ENCODE data around the gene ATRN. TPM values are rescaled to one million over a fixed set of nuclear protein-coding genes. Genes with fewer than 3 reads are reported as not detected.

ATRN gene
- total RNA-seq, 1 experiment from 2014 or later: 19.9 TPM

DNA sequence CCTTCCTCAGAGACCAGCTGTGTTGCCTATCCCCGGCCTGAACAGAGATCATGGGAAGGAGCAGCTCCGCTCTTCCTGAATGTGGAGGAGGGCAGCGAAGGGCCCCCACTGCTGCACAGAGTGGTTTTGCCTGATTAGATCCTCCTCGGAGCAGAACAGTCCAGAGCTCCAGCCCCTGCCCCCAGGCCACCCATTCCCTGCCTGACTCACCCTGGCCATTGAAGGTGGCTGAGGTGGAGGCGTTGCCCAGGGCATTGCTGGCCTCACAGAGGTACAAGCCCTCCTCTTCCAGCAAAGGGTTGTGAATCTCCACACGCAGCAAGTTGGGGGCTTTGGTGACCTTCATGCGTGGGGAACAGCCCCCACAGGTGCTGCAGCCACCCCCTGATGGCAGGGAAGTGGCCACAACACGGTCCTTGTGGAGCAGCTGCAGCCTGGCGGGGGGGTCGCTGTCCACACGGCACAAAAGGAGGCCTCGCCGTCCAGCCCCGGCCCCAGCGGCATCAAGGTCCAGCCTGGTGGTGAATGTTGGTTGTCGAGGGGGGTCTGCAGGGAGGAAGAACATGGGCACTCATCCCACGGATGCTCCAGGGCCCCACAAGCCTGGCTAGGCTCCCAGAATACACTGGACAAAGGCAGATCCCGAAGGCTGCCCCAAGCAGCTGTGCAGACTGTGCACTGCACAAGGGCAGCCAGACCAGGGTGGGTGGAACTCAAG lies 226.9 kb downstream of the ATRN start (continued):
- no peak for TF ChIP-seq IRF1 (CRISPR knock-in tag; IDR thresholded peaks at IDR 0.05)

- H3K4me1 Mint-ChIP-seq: no peaks in the 10 kb centered on the region
- ChIA-PET POLR2A (no interaction called here), CTCF (interaction anchor here (5.5 to 8.0 kb wide), 3 partner anchors 12 to 52 kb away, joined by 46 to 70 read pairs (median 47); no protein-coding TSS in a partner anchor)
- DNase-seq (ENCODE audit: low spot score): no peak
- H3K27me3 Mint-ChIP-seq (ENCODE audit: low read depth): no peaks in the 10 kb centered on the region
- no peaks in the 10 kb centered on the region for H3K9me3 Mint-ChIP-seq
- no peaks in the 10 kb centered on the region for H3K36me3 Mint-ChIP-seq
- H3K4me3 Mint-ChIP-seq: no peak overlapping the region
- no peak for ATAC-seq
- no peak overlapping the region for H3K27ac Mint-ChIP-seq
- no peak for TF ChIP-seq MXD4 (CRISPR knock-in tag; IDR thresholded peaks at IDR 0.05; ENCODE audit: borderline replicate concordance)
- no peak for TF ChIP-seq ZNF138 (CRISPR knock-in tag; conservative IDR thresholded peaks at IDR 0.05)
- TF ChIP-seq MAX (CRISPR knock-in tag; IDR thresholded peaks at IDR 0.05): no peak
- no peak for TF ChIP-seq JAZF1 (CRISPR knock-in tag; IDR thresholded peaks at IDR 0.05)
- no peak for TF ChIP-seq ELF4 (CRISPR knock-in tag; IDR thresholded peaks at IDR 0.05; ENCODE audit: low read depth)
- no peak for TF ChIP-seq ZNF281 (CRISPR knock-in tag; IDR thresholded peaks at IDR 0.05)
- no peak for TF ChIP-seq ZNF532 (CRISPR knock-in tag; IDR thresholded peaks at IDR 0.05; ENCODE audit: borderline replicate concordance)
- no peak for TF ChIP-seq TEAD4 (CRISPR knock-in tag; IDR thresholded peaks at IDR 0.05)
- no peak for TF ChIP-seq TCF7 (CRISPR knock-in tag; IDR thresholded peaks at IDR 0.05; ENCODE audit: low read depth)
- no peak for TF ChIP-seq ZBTB21 (CRISPR knock-in tag; IDR thresholded peaks at IDR 0.05; ENCODE audit: borderline replicate concordance)
- TF ChIP-seq, protein P1, sequence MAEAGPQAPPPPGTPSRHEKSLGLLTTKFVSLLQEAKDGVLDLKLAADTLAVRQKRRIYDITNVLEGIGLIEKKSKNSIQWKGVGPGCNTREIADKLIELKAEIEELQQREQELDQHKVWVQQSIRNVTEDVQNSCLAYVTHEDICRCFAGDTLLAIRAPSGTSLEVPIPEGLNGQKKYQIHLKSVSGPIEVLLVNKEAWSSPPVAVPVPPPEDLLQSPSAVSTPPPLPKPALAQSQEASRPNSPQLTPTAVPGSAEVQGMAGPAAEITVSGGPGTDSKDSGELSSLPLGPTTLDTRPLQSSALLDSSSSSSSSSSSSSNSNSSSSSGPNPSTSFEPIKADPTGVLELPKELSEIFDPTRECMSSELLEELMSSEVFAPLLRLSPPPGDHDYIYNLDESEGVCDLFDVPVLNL (CRISPR knock-in tag; IDR thresholded peaks at IDR 0.05; ENCODE audit: borderline replicate concordance, low read depth): no peak
- no peak for TF ChIP-seq ERG (CRISPR knock-in tag; IDR thresholded peaks at IDR 0.05)
- no peak for TF ChIP-seq ATF2 (CRISPR knock-in tag; IDR thresholded peaks at IDR 0.05; ENCODE audit: borderline replicate concordance, low read depth)
- no peak for TF ChIP-seq SMAD3 (CRISPR knock-in tag; IDR thresholded peaks at IDR 0.05; ENCODE audit: borderline replicate concordance)
- TF ChIP-seq ZNF425 (CRISPR knock-in tag; conservative IDR thresholded peaks at IDR 0.05): no peak
- no peak for TF ChIP-seq PRRX2 (CRISPR knock-in tag; IDR thresholded peaks at IDR 0.05)
Observed at GRCh38 chr20:3698591-3699001, 227.8 kb downstream of the ATRN start.
